HEK293 (cell line): Measurements from ENCODE around the gene PLA2G5.
A peak's percentile ranks its signal among the peaks of the same experiment; 100 is the strongest.

Experiments used
- CTCF ChIA-PET: fragments of 350-600 bp; formaldehyde crosslinking; extraction: SDS; loops from one replicate; lab custom pipeline; 2021; ENCODE audit warnings: antibody characterized with exemption; lab: Yijun Ruan, JAX
- POLR2A ChIA-PET: fragments of 300-600 bp; formaldehyde crosslinking; extraction: SDS; loops from one replicate; lab custom pipeline; 2020; ENCODE audit warnings: antibody characterized with exemption, inconsistent platforms; lab: Yijun Ruan, JAX
- H3K27ac ChIP-seq: fragments of 200-500 bp; sonication (Bioruptor generic); 2 replicates; pipeline ENCODE4 v1.5.1; 2014; ENCODE audit warnings: low read depth, low read length, control low read depth, inconsistent platforms; ENCODE audit errors: extremely low read depth
- H3K36me3 ChIP-seq, 2 experiments: fragments of 200-500 bp in 1 of 2; sonication (Bioruptor generic) in 1 of 2; 1 replicate in 1 of 2; 2 replicates in 1 of 2; pipeline ENCODE4 v1.5.1; 2014 to 2017; ENCODE audit warnings: inconsistent platforms in 2 of 2, low read length in 2 of 2; ENCODE audit not compliant: control insufficient read depth in 2 of 2, insufficient read depth in 1 of 2
- H3K4me1 ChIP-seq: fragments of 200-500 bp; sonication (Bioruptor generic); 2 replicates; pipeline ENCODE4 v1.5.1; 2014; ENCODE audit warnings: mild to moderate bottlenecking, low read length, inconsistent platforms; ENCODE audit not compliant: control insufficient read depth, insufficient read depth
- H3K4me3 ChIP-seq: 2 replicates; pipeline ENCODE4 v1.5.1; 2011; ENCODE audit warnings: low read depth, mild to moderate bottlenecking, control low read depth, low read length, moderate library complexity
- H3K9me3 ChIP-seq: fragments of 200-500 bp; sonication (Bioruptor generic); 2 replicates; pipeline ENCODE4 v1.5.1; 2014; ENCODE audit warnings: low read depth, low read length, inconsistent platforms; ENCODE audit not compliant: control insufficient read depth, insufficient read depth
- AEBP2 ChIP-seq: fragments of 450-650 bp; formaldehyde crosslinking; IDR thresholded peaks from 2 replicates; pipeline ENCODE4 v1.5.1; 2016; ENCODE audit warnings: missing biosample characterization, missing genetic modification characterization, borderline replicate concordance
- ELK4 ChIP-seq: IDR thresholded peaks from 2 replicates; pipeline ENCODE4 v1.6.1; 2011; ENCODE audit warnings: mild to moderate bottlenecking, low read depth, low read length, borderline replicate concordance
- HOXA7 ChIP-seq: sonication (generic); formaldehyde crosslinking; IDR thresholded peaks from 2 replicates; pipeline ENCODE4 v1.8.1; 2022; ENCODE audit warnings: missing genetic modification reagents, borderline replicate concordance
- PRDM10 ChIP-seq: fragments of 450-650 bp; formaldehyde crosslinking; IDR thresholded peaks from 2 replicates; pipeline ENCODE4 v1.5.1; 2016; ENCODE audit warnings: missing biosample characterization, missing genetic modification characterization
- SETDB1 ChIP-seq: IDR thresholded peaks from one replicate; pipeline ENCODE4 v1.6.1; 2017; ENCODE audit warnings: mild to moderate bottlenecking, low read length, moderate library complexity, mixed read lengths; ENCODE audit not compliant: insufficient read length
- SP2 ChIP-seq: fragments of 450-650 bp; formaldehyde crosslinking; IDR thresholded peaks from 2 replicates; pipeline ENCODE4 v1.5.1; 2016; ENCODE audit warnings: missing biosample characterization, missing genetic modification characterization
- TCF7L2 ChIP-seq: IDR thresholded peaks from 2 replicates; pipeline ENCODE4 v1.6.1; 2011; ENCODE audit warnings: low read depth, mild to moderate bottlenecking, inconsistent platforms, low read length, moderate library complexity, borderline replicate concordance
- TRIM28 ChIP-seq: IDR thresholded peaks from 2 replicates; pipeline ENCODE4 v1.6.1; 2011; ENCODE audit warnings: low read length, control low read depth, borderline replicate concordance
- ZFP37 ChIP-seq: fragments of 450-650 bp; formaldehyde crosslinking; IDR thresholded peaks from 2 replicates; pipeline ENCODE4 v1.5.1; 2016; ENCODE audit warnings: missing biosample characterization, missing genetic modification characterization
- ZNF148 ChIP-seq: fragments of 450-650 bp; formaldehyde crosslinking; IDR thresholded peaks from 2 replicates; pipeline ENCODE4 v1.5.0; 2017; ENCODE audit warnings: missing biosample characterization, missing genetic modification characterization, borderline replicate concordance
- ZNF202 ChIP-seq: fragments of 450-650 bp; formaldehyde crosslinking; IDR thresholded peaks from 2 replicates; pipeline ENCODE4 v1.5.1; 2016; ENCODE audit warnings: missing biosample characterization, missing genetic modification characterization, borderline replicate concordance
- ZNF239 ChIP-seq: fragments of 450-650 bp; formaldehyde crosslinking; IDR thresholded peaks from 2 replicates; pipeline ENCODE4 v1.5.1; 2016; ENCODE audit warnings: missing biosample characterization, missing genetic modification characterization
- ZNF280D ChIP-seq: fragments of 450-650 bp; formaldehyde crosslinking; IDR thresholded peaks from 2 replicates; pipeline ENCODE4 v1.5.1; 2016; ENCODE audit warnings: missing biosample characterization, missing genetic modification characterization
- ZNF311 ChIP-seq: fragments of 450-650 bp; formaldehyde crosslinking; IDR thresholded peaks from 2 replicates; pipeline ENCODE4 v1.5.1; 2017; ENCODE audit warnings: missing biosample characterization, missing genetic modification characterization, borderline replicate concordance
- ZNF555 ChIP-seq: fragments of 450-650 bp; formaldehyde crosslinking; conservative IDR thresholded peaks from 2 replicates; pipeline ENCODE4 v1.5.1; 2017; ENCODE audit warnings: missing biosample characterization, mild to moderate bottlenecking, missing genetic modification characterization, inconsistent platforms
- ZNF560 ChIP-seq: fragments of 450-650 bp; formaldehyde crosslinking; IDR thresholded peaks from 2 replicates; pipeline ENCODE4 v1.5.1; 2017; ENCODE audit warnings: missing biosample characterization, missing genetic modification characterization, borderline replicate concordance
- ZNF561 ChIP-seq: fragments of 450-650 bp; IDR thresholded peaks from 2 replicates; pipeline ENCODE4 v1.5.1; 2018; ENCODE audit warnings: missing biosample characterization, missing genetic modification characterization, borderline replicate concordance
- ZNF704 ChIP-seq: fragments of 450-650 bp; formaldehyde crosslinking; IDR thresholded peaks from 2 replicates; pipeline ENCODE4 v1.5.1; 2016; ENCODE audit warnings: missing biosample characterization, missing genetic modification characterization

PLA2G5 gene

GRCh38 chr1:20095564-20096434, 25.8 kb downstream of the PLA2G5 start (continued):
- TF ChIP-seq PRDM10 (tag by site-specific recombination) (no peak), SP2 (no peak), ZFP37 (tag by site-specific recombination) (no peak), ZNF280D (no peak)

GRCh38 chr1:20096840-20097447, 26.9 kb downstream of the PLA2G5 start:
- no peak overlapping the region for H3K4me3 ChIP-seq
- H3K9me3 ChIP-seq: no peaks in the 10 kb centered on the region
- no peak overlapping the region for H3K27ac ChIP-seq
- POLR2A ChIA-PET: no interaction called here
- CTCF ChIA-PET: interaction anchor here (0.6 to 1.3 kb wide), 2 partner anchors 99 to 116 kb away, joined by 4 read pairs; no protein-coding TSS in a partner anchor
- no peaks in the 10 kb centered on the region for H3K4me1 ChIP-seq
- H3K36me3 ChIP-seq: no peaks in the 10 kb centered on the region
- no peak for TF ChIP-seq ELK4
- no peak for TF ChIP-seq ZNF560
- TF ChIP-seq ZNF148: no peak
- no peak for TF ChIP-seq ZNF561
- TF ChIP-seq ZNF239 (tag by site-specific recombination): no peak
- no peak for TF ChIP-seq ZNF202 (tag by site-specific recombination)
- peak; percentile 100; the same call in 1 of the 2 replicates for TF ChIP-seq TRIM28
- no peak for TF ChIP-seq HOXA7 (CRISPR knock-in tag)
- no peak for TF ChIP-seq TCF7L2
- no peak for TF ChIP-seq ZNF555 (tag by site-specific recombination)
- no peak for TF ChIP-seq ZNF704
- no peak for TF ChIP-seq ZNF311 (tag by site-specific recombination)
- TF ChIP-seq AEBP2 (tag by site-specific recombination): no peak
- peak; percentile 94 for TF ChIP-seq SETDB1
